Mucosa of stomach (tissue), 1 donor: Measurements from ENCODE around the gene HNMT.

Experiments used
- H3K27me3 ChIP-seq: one replicate; pipeline ENCODE4 v1.7.0; 2013; ENCODE audit warnings: mild to moderate bottlenecking, low read length; ENCODE audit not compliant: control insufficient read depth, insufficient read depth
- H3K36me3 ChIP-seq: one replicate; pipeline ENCODE4 v1.7.0; 2013; ENCODE audit warnings: low read length; ENCODE audit not compliant: control insufficient read depth, insufficient read depth
- H3K4me1 ChIP-seq: one replicate; pipeline ENCODE4 v1.7.0; 2013; ENCODE audit warnings: mild to moderate bottlenecking, low read length; ENCODE audit not compliant: control insufficient read depth, insufficient read depth
- H3K4me3 ChIP-seq: one replicate; pipeline ENCODE4 v1.7.0; 2013; ENCODE audit warnings: low read length
- H3K9ac ChIP-seq: one replicate; pipeline ENCODE4 v1.7.0; 2013; ENCODE audit warnings: mild to moderate bottlenecking, low read length, moderate library complexity
- H3K9me3 ChIP-seq: one replicate; pipeline ENCODE4 v1.7.0; 2013; ENCODE audit warnings: mild to moderate bottlenecking, low read length, moderate library complexity; ENCODE audit not compliant: control insufficient read depth
- donor health status: Pancreatic carcinoma.

HNMT gene

DNA sequence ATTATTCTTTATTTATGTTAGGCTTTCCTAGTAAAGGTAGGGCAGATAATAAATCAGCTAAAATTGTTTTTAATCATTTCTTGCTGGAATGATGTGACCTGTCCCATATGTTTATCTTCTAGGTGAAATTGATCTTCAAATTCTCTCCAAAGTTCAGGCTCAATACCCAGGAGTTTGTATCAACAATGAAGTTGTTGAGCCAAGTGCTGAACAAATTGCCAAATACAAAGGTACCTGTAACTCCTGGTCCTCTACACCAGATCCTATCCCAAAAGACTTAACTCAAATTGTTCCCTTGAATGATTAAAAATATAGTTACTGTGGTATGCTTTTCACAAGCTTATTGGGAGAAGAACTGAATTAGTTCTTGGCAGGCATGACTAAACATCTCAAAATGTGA is 36.5 kb downstream of the HNMT start:
- Histone ChIP-seq H3K4me3 (no peak overlapping the region), H3K36me3 (no peaks in the 10 kb centered on the region), H3K9me3 (no peaks in the 10 kb centered on the region), H3K27me3 (no peaks in the 10 kb centered on the region), H3K9ac (no peak overlapping the region), H3K4me1 (peaks cover 3% of the 10 kb centered on the region)

DNA sequence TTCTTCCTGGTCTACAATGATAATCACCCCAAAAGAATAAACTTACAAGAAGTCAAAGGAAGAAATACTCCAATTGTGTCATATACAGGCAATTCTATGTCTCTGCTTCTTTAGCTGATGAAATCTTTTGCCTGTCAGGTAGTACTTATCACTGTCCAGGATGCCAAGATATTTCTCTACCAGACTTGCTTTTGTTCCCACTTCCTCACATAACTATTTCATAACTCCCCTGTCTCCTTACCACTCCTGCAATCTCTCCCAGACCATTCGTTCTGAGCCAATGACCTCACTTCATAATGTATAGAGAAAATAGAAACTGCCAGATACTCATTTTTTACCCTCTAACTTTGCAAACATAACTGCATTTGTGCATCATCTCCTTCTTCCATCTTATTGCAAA is 39.1 kb downstream of the HNMT start:
- Histone ChIP-seq H3K36me3 (no peaks in the 10 kb centered on the region), H3K4me1 (peaks cover 7% of the 10 kb centered on the region), H3K9ac (no peak overlapping the region), H3K9me3 (no peaks in the 10 kb centered on the region), H3K27me3 (no peaks in the 10 kb centered on the region), H3K4me3 (no peak overlapping the region)

DNA sequence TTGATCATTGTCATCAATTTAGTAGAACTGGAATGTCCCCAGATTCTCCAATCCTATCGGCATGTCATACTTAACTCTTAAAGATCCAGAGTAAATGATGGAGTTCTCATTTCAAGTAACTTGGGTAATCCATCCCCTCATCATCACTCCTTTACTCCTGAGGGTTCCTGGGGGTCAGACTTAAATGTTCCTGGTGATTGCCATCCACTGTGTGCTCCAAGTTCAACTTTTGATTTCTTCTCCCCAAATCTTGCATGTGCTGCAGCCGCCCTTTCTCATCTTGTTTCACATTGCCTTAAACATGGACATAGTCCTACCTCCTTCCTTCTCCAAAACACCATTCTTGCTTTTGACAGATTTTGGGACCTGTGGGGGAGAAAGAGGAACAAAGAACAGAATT is 43.2 kb downstream of the HNMT start:
- Histone ChIP-seq H3K9me3 (no peaks in the 10 kb centered on the region), H3K27me3 (no peaks in the 10 kb centered on the region), H3K4me1 (peaks cover 7% of the 10 kb centered on the region), H3K4me3 (no peak overlapping the region), H3K36me3 (no peaks in the 10 kb centered on the region), H3K9ac (no peak overlapping the region)

DNA sequence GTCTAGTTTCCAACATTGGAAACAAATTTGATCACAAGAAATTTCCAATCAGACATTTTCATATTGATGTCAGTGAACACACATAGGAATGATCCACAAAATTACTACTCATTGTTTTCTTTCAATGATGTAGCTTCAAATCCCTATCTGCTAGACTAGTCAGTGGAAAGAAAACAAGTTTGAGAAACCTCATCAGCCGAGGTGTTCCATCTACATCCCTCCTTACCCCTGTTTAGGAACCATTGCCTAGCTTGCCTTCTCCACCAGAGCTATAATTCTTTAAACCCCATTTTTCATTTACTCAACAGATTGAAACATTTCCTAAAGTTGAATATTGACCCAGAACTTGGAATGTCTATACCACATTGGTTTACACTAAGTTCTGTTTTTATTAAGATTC is 45.3 kb downstream of the HNMT start:
- Histone ChIP-seq H3K9me3 (no peaks in the 10 kb centered on the region), H3K4me1 (peaks cover 7% of the 10 kb centered on the region), H3K4me3 (no peak overlapping the region), H3K9ac (no peak overlapping the region), H3K27me3 (no peaks in the 10 kb centered on the region), H3K36me3 (no peaks in the 10 kb centered on the region)

DNA sequence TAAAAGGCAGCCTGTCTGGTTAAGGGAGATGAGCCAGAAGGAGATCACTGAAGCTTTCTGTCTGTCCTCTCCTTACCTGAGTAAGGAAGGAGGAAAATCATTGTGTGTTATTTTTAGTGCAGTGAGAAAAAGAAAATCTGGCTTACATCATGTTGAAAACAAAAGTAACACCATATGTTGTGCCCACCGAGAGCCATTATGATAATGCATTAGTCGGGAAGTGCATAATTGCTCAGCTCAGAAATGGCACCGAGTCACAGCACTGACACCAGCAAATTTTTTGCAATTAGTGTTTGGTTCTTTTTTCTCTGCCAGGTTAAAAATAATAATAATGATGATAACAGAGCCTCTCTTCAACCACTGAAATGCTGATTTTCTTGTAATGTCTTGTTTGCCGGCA is 46.6 kb downstream of the HNMT start:
- H3K4me3 ChIP-seq, result no peak overlapping the region
- peaks cover 3% of the 10 kb centered on the region for H3K4me1 ChIP-seq

DNA sequence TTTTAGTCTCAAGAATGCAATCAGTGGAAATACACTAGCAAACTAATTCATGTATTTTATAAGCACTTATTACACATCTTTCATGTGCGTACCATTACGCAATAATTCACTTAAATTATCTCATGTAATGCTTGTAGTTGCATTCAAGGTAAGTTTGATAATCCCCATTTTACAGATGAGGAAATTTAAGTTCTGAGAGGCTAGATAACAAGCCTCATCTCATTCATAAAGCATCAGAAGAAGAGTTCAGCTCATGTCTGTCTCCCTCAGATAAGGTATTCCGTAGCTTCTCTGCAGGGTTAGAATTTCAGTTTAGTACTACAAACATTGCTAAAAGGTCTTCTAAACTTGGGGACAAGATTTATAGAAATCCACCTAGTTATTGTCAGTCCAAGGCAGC is 47.8 kb downstream of the HNMT start:
- Histone ChIP-seq H3K27me3 (no peaks in the 10 kb centered on the region), H3K36me3 (no peaks in the 10 kb centered on the region), H3K9me3 (no peaks in the 10 kb centered on the region), H3K9ac (no peak overlapping the region), H3K4me1 (no peaks in the 10 kb centered on the region), H3K4me3 (no peak overlapping the region)

More for the DNA sequence above, 46.6 kb downstream of the HNMT start:
- H3K9ac ChIP-seq, result no peak overlapping the region
- no peaks in the 10 kb centered on the region for H3K9me3 ChIP-seq
- no peaks in the 10 kb centered on the region for H3K36me3 ChIP-seq
- no peaks in the 10 kb centered on the region for H3K27me3 ChIP-seq

DNA sequence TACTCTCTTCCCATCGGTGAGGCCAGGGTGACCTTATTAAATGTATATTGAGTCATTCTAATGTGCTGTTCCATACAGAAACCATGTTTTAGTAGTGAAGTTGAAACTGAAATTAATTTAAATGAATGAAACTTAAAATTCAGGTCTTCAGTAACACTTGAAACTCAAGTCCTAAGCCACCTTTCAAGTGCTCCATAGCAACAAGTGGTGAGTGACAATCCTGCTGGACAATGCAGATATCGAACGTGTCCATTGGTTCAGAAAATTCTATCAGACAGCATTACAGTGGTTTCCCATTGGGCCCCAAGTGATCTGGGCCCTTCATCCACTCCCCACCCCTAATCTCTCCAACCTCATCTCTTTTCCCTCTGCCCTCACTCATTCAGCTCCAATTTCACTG is 48.7 kb downstream of the HNMT start:
- Histone ChIP-seq H3K4me1 (no peaks in the 10 kb centered on the region), H3K9me3 (no peaks in the 10 kb centered on the region), H3K9ac (no peak overlapping the region), H3K36me3 (no peaks in the 10 kb centered on the region), H3K27me3 (no peaks in the 10 kb centered on the region), H3K4me3 (no peak overlapping the region)

DNA sequence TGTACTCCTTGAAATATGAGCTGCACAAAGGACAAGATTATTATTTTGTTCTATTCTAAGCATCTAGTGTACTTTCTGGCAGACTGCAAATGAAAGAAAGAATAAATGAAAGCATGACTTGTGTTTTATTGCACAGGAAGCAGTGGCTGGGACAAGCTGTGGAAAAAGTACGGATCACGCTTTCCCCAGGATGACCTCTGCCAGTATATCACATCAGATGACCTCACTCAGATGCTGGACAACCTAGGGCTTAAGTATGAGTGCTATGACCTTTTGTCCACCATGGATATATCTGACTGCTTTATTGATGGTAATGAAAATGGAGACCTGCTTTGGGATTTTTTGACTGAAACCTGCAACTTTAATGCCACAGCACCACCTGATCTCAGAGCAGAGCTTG is 49.4 kb downstream of the HNMT start:
- H3K4me1 ChIP-seq, result no peaks in the 10 kb centered on the region
- no peaks in the 10 kb centered on the region for H3K27me3 ChIP-seq
- H3K9ac ChIP-seq, result no peak overlapping the region
- H3K36me3 ChIP-seq, result no peaks in the 10 kb centered on the region
- no peaks in the 10 kb centered on the region for H3K9me3 ChIP-seq
- H3K4me3 ChIP-seq, result no peak overlapping the region

DNA sequence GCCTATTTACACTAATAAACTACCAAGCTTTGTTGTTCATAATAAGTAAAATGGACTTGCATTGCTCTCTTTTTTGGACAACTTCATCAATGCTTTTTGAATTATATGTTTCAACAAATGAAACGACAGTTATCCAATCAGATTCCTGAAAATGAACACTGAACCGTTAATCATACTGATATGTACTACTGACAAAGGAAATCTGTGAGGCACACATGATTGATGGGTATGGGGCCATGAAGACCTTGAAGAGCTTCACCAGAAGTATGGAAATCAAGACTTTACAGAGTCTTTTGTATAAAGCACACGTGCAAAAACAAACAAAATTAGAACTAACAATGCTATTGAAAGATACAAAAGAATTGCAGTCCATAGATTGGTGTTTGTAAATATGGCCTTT is 51.2 kb downstream of the HNMT start:
- no peak overlapping the region for H3K4me3 ChIP-seq
- no peaks in the 10 kb centered on the region for H3K36me3 ChIP-seq
- no peak overlapping the region for H3K9ac ChIP-seq
- H3K4me1 ChIP-seq, result no peaks in the 10 kb centered on the region
- H3K9me3 ChIP-seq, result no peaks in the 10 kb centered on the region
- no peaks in the 10 kb centered on the region for H3K27me3 ChIP-seq

DNA sequence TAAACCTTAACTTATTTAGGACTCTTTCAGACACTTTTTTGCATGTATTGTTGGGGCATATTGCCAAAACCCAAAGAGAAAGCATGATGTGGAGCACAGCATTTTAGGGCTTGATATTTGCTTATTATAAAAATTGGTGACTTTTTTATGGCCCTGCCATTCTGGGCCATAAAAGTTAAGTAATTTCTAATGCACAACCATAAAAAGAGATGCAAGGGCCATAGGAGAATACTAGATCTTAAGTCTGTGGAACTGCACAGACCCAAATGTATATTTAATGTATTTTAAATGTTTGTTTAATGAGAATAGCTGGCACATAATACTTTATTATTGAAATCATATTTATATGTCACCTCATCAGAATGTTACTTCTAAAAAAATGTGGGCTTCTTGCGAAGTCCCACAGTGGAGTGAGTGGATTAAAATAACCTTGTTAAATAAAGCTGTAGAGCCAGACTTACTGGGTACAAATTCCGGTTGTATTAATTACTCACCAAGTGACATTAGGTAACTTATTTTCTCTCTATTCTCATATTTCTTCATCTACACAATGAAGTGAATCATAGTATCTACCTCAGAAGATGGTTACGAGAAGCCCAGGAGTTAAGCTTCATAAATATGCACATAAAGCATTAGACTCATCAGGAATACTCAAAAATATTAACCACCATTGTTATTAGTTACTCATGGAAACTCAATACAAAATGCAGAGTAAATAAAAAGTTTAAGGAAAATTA is 52.2 kb downstream of the HNMT start:
- Histone ChIP-seq H3K27me3 (no peaks in the 10 kb centered on the region), H3K4me1 (no peaks in the 10 kb centered on the region), H3K9ac (no peak overlapping the region), H3K9me3 (no peaks in the 10 kb centered on the region), H3K36me3 (no peaks in the 10 kb centered on the region), H3K4me3 (no peak overlapping the region)

DNA sequence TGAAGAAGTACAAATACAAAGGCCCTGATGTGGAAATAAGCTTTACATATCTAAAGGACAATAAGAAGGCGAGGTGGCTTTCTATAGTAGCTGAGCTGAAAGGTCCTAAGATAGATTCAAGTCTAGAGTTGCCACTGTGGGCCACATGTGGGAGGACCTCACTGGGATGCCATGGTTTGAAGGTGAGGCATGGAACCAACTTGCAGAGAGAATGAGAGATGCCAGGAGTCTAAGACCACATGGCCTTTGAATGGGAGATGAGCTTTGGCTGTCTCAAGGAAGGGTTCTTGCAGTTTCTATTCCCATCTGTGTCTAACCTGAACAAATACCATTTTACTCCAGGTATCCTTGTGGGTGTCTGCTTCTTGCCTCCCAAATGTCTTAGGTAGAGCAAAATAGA is 53.6 kb downstream of the HNMT start:
- no peak overlapping the region for H3K9ac ChIP-seq
- H3K36me3 ChIP-seq, result no peaks in the 10 kb centered on the region
- H3K4me3 ChIP-seq, result no peak overlapping the region
- H3K27me3 ChIP-seq, result no peaks in the 10 kb centered on the region
- no peaks in the 10 kb centered on the region for H3K4me1 ChIP-seq
- no peaks in the 10 kb centered on the region for H3K9me3 ChIP-seq

DNA sequence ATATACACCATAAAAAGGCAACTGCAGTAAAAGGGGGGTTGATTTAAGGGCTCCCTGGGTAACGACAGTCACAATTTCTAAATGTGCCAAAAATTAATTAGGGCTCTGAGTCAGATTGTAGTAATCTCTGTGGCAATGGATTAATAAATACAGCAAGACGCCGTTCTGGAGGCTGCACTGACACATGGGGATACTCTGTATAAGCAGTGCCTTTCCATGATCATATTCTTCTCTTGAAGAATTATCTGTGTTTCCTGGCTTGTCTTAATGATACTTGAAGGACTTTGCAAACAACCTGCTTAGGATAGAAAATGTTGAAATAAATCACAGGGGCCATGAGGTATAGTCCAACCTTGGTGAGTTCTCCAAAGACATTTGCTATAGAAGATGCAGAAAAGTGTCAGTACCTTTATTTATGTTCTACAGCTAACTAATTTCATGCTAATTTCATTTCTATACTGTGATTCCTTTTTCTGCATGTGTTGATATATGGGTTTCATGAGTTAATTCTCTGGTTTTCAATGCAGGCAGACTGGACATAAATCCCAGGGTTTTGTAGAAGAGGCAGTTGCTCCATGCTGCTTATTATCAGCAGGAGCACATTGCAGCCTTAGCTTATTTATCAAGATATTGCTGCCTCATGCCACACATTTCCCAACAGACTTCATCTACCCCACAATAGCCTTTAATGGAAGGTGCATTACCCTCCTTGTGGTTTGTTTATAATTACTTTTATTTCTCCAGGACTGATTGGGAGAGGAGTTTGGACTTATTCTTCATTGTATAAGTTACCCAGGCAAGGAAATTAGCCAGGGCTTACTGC is 54.8 kb downstream of the HNMT start:
- Histone ChIP-seq H3K4me1 (no peaks in the 10 kb centered on the region), H3K9me3 (no peaks in the 10 kb centered on the region), H3K4me3 (no peak overlapping the region), H3K9ac (no peak overlapping the region), H3K36me3 (no peaks in the 10 kb centered on the region), H3K27me3 (no peaks in the 10 kb centered on the region)
